KMS-11 (cell line): ENCODE data around the gene SPRR4.

Experiments
- H2AFZ ChIP-seq: fragments of 200-600 bp; sonication (generic); 2 replicates; pipeline ENCODE4 v1.6.1; 2016; ENCODE audit warnings: antibody characterized with exemption, mixed run types, low read depth
- H3K27ac ChIP-seq: fragments of 200-600 bp; sonication (generic); 2 replicates; pipeline ENCODE4 v1.6.1; 2016; ENCODE audit warnings: mild to moderate bottlenecking, mixed run types
- H3K27me3 ChIP-seq: fragments of 200-600 bp; sonication (generic); 2 replicates; pipeline ENCODE4 v1.6.1; 2017; ENCODE audit warnings: mild to moderate bottlenecking, low read depth, mixed run types, moderate library complexity; ENCODE audit not compliant: insufficient read depth
- H3K36me3 ChIP-seq: fragments of 200-600 bp; sonication (generic); 2 replicates; pipeline ENCODE4 v1.6.1; 2017; ENCODE audit warnings: mild to moderate bottlenecking, mixed run types; ENCODE audit not compliant: insufficient read depth
- H3K4me1 ChIP-seq: fragments of 200-600 bp; sonication (generic); 2 replicates; pipeline ENCODE4 v1.6.1; 2016; ENCODE audit warnings: mild to moderate bottlenecking, low read depth, mixed run types; ENCODE audit not compliant: poor library complexity, severe bottlenecking
- H3K4me2 ChIP-seq: fragments of 200-600 bp; sonication (generic); 2 replicates; pipeline ENCODE4 v1.7.0; 2016; ENCODE audit warnings: mild to moderate bottlenecking, mixed run types
- H3K4me3 ChIP-seq: fragments of 200-600 bp; sonication (generic); IDR thresholded peaks from 2 replicates; pipeline ENCODE4 v1.6.1; 2017; ENCODE audit warnings: low read depth, low read length, mixed read lengths; ENCODE audit not compliant: insufficient read depth
- H3K79me2 ChIP-seq: fragments of 200-600 bp; sonication (generic); 2 replicates; pipeline ENCODE4 v1.6.1; 2016; ENCODE audit warnings: low read depth, mixed run types; ENCODE audit not compliant: insufficient read depth
- H3K9ac ChIP-seq: fragments of 200-600 bp; sonication (generic); 2 replicates; pipeline ENCODE4 v1.6.1; 2016; ENCODE audit warnings: mild to moderate bottlenecking, mixed run types
- H4K20me1 ChIP-seq: fragments of 200-600 bp; sonication (generic); 2 replicates; pipeline ENCODE4 v1.6.1; 2016; ENCODE audit warnings: mild to moderate bottlenecking, mixed run types; ENCODE audit not compliant: insufficient read depth
- TF ChIP-seq, protein P1 (sequence below): fragments of 200-600 bp; sonication (generic); conservative IDR thresholded peaks from 2 replicates; pipeline ENCODE4 v1.6.1; 2017; ENCODE audit warnings: low read depth, mild to moderate bottlenecking, antibody characterized with exemption, low read length, moderate library complexity, mixed read lengths

SPRR4 gene

GRCh38 chr1:152942161-152942560 lies 28.3 kb upstream of the SPRR4 start:
- Histone ChIP-seq H3K36me3 (no peaks in the 10 kb centered on the region), H3K4me2 (no peak overlapping the region), H3K9ac (no peak overlapping the region), H3K4me1 (no peaks in the 10 kb centered on the region), H4K20me1 (no peaks in the 10 kb centered on the region), H3K79me2 (no peaks in the 10 kb centered on the region), H3K27ac (no peak overlapping the region), H2AFZ (no peak overlapping the region), H3K4me3 (no peak overlapping the region), H3K27me3 (no peaks in the 10 kb centered on the region)
- TF ChIP-seq, protein P1, sequence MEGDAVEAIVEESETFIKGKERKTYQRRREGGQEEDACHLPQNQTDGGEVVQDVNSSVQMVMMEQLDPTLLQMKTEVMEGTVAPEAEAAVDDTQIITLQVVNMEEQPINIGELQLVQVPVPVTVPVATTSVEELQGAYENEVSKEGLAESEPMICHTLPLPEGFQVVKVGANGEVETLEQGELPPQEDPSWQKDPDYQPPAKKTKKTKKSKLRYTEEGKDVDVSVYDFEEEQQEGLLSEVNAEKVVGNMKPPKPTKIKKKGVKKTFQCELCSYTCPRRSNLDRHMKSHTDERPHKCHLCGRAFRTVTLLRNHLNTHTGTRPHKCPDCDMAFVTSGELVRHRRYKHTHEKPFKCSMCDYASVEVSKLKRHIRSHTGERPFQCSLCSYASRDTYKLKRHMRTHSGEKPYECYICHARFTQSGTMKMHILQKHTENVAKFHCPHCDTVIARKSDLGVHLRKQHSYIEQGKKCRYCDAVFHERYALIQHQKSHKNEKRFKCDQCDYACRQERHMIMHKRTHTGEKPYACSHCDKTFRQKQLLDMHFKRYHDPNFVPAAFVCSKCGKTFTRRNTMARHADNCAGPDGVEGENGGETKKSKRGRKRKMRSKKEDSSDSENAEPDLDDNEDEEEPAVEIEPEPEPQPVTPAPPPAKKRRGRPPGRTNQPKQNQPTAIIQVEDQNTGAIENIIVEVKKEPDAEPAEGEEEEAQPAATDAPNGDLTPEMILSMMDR, result no peak

DNA sequence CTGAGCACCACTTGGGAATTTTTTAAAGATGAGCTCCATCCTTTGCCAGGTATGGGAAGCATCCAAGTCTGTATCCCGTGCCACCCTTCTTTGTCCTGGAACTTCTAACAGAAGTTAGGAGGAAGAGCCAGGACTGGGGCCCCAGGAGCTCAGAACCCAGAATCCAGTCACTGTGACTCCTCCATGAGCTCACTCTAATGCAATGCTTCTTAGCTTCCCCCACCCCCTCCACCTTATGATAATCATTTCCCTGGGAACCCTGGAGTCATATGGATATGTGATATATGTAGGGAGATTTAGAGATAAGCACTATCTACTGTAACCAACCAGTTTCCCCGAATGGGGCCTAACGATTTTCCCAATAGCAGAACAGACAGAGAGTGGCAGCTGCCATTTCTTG lies 24.2 kb upstream of the SPRR4 start:
- TF ChIP-seq, protein P1, result no peak
- no peaks in the 10 kb centered on the region for H3K36me3 ChIP-seq
- no peak overlapping the region for H3K9ac ChIP-seq
- no peaks in the 10 kb centered on the region for H4K20me1 ChIP-seq
- H3K4me1 ChIP-seq, result no peaks in the 10 kb centered on the region
- H2AFZ ChIP-seq, result no peak overlapping the region
- H3K4me3 ChIP-seq, result no peak overlapping the region
- H3K4me2 ChIP-seq, result no peak overlapping the region
- H3K27me3 ChIP-seq, result no peaks in the 10 kb centered on the region
- no peaks in the 10 kb centered on the region for H3K79me2 ChIP-seq
- no peak overlapping the region for H3K27ac ChIP-seq

GRCh38 chr1:152946651-152947256 lies 23.7 kb upstream of the SPRR4 start, which contains the start of gene SPRR5:
Gene SPRR5, plus strand, starts transcription at chr1:152947206. Its CDS starts 1,349 bp downstream, at chr1:152948555.
- Histone ChIP-seq H3K27me3 (no peaks in the 10 kb centered on the region), H3K36me3 (no peaks in the 10 kb centered on the region), H2AFZ (no peak within 1 kb of the TSS), H3K4me1 (no peaks in the 10 kb centered on the region), H3K4me3 (no peak within 1 kb of the TSS), H3K4me2 (no peak within 1 kb of the TSS), H4K20me1 (no peaks in the 10 kb centered on the region), H3K79me2 (no peaks in the 10 kb centered on the region), H3K9ac (no peak within 1 kb of the TSS), H3K27ac (no peak within 1 kb of the TSS)
- TF ChIP-seq, protein P1, result no peak

GRCh38 chr1:152951711-152952110 lies 18.7 kb upstream of the SPRR4 start:
- Histone ChIP-seq H3K4me1 (no peaks in the 10 kb centered on the region), H3K27me3 (no peaks in the 10 kb centered on the region), H3K36me3 (no peaks in the 10 kb centered on the region), H3K9ac (no peak overlapping the region), H2AFZ (no peak overlapping the region), H3K79me2 (no peaks in the 10 kb centered on the region), H4K20me1 (no peaks in the 10 kb centered on the region), H3K27ac (no peak overlapping the region), H3K4me3 (no peak overlapping the region), H3K4me2 (no peak overlapping the region)
- TF ChIP-seq, protein P1, result no peak
